PFSK-1 (cell line): ENCODE measurements around the gene HNRNPH3.

Experiments
- FOXP2 ChIP-seq: optimal IDR thresholded peaks from 2 replicates; pipeline ENCODE3; 2011; ENCODE audit warnings: borderline replicate concordance, control low read depth, inconsistent platforms; ENCODE audit not compliant: insufficient read depth; ENCODE audit errors: extremely low read length, extremely low read depth
- POLR2AphosphoS5 ChIP-seq: IDR thresholded peaks from 2 replicates; pipeline ENCODE4 v1.6.1; 2012; ENCODE audit warnings: low read depth, mild to moderate bottlenecking, control low read depth, low read length, moderate library complexity
- SIN3A ChIP-seq: IDR thresholded peaks from 2 replicates; pipeline ENCODE4 v1.6.1; 2012; ENCODE audit warnings: mild to moderate bottlenecking, low read length, moderate library complexity, borderline replicate concordance; ENCODE audit not compliant: insufficient read depth
- TAF1 ChIP-seq: IDR thresholded peaks from 2 replicates; pipeline ENCODE4 v1.6.1; 2012; ENCODE audit warnings: low read length, control low read depth, borderline replicate concordance; ENCODE audit not compliant: insufficient read depth
- TF ChIP-seq, protein P1 (sequence below), 2 experiments: IDR thresholded peaks; 2 replicates each; pipeline versions ENCODE4 v1.6.1 to v1.8.0; 2011 to 2012; ENCODE audit warnings: low read depth in 2 of 2, low read length in 2 of 2, control low read depth in 1 of 2, inconsistent platforms in 1 of 2, mild to moderate bottlenecking in 1 of 2, moderate library complexity in 1 of 2; ENCODE audit not compliant: insufficient read depth in 1 of 2

The HNRNPH3 gene

DNA sequence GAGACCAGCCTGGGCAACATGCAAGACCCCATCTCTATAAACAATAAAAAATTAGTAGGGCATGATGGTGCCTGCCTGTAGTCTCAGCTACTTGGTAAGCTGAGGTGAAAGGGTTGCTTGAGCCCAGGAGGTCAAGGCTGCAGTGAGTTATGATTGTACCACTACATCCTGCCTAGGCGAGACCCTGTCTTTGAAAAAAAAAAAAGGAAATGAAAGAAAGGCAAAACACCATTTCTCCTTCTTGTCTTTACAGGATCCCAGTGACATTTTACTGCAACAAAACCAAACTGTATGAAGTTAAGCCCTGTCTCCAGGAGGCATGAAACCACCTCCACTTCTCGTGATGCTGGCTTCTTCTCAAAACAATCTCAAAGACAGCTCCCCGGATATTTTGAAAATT is 30.7 kb downstream of the HNRNPH3 start:
- TF ChIP-seq TAF1: no peak
- TF ChIP-seq FOXP2: no peak
- TF ChIP-seq, protein P1, sequence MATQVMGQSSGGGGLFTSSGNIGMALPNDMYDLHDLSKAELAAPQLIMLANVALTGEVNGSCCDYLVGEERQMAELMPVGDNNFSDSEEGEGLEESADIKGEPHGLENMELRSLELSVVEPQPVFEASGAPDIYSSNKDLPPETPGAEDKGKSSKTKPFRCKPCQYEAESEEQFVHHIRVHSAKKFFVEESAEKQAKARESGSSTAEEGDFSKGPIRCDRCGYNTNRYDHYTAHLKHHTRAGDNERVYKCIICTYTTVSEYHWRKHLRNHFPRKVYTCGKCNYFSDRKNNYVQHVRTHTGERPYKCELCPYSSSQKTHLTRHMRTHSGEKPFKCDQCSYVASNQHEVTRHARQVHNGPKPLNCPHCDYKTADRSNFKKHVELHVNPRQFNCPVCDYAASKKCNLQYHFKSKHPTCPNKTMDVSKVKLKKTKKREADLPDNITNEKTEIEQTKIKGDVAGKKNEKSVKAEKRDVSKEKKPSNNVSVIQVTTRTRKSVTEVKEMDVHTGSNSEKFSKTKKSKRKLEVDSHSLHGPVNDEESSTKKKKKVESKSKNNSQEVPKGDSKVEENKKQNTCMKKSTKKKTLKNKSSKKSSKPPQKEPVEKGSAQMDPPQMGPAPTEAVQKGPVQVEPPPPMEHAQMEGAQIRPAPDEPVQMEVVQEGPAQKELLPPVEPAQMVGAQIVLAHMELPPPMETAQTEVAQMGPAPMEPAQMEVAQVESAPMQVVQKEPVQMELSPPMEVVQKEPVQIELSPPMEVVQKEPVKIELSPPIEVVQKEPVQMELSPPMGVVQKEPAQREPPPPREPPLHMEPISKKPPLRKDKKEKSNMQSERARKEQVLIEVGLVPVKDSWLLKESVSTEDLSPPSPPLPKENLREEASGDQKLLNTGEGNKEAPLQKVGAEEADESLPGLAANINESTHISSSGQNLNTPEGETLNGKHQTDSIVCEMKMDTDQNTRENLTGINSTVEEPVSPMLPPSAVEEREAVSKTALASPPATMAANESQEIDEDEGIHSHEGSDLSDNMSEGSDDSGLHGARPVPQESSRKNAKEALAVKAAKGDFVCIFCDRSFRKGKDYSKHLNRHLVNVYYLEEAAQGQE (IDR thresholded peaks at IDR 0.05; ENCODE audit: insufficient read depth in 1 of 2, low read depth in 2 of 2, low read length in 2 of 2): no peak
- TF ChIP-seq SIN3A: no peak
- TF ChIP-seq POLR2AphosphoS5: no peak

DNA sequence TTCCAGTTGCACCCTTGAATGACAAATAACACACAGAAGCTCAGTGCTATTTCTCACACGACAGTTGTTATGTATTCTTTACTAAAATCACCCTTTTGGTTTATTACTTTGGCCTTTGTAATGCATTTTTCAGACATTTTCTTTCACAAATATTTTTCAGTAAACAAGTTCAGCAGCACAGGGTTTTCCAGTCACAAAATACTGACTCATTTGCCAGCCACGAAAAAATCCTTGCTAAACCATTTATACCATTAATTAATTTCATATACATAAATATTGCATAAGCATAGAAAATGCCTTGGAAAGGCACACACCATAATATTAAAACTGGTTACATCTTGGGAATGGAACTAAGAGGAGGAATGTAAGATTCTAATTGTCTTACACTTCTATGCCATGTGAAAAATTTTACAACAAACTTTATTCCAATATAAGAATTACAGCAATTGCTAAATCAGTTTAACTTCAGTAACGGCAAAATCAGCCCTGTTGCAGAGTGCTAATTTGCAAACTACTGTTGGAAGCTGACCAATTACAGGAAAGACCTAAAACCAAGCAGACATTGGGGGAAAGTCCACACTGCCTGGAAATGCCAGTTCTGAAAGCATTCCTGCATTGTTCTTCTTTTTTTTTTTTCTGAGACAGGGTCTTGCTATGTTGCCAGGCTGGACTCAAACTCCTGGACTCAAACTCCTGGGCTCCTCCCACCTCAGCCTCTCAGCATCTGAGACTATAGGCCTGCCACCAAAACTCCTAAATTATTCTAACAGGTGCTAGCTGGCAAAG is 32.4 kb downstream of the HNRNPH3 start:
- TF ChIP-seq SIN3A (no peak), TAF1 (no peak), FOXP2 (no peak), POLR2AphosphoS5 (no peak)
- TF ChIP-seq, protein P1 (IDR thresholded peaks at IDR 0.05; ENCODE audit: insufficient read depth in 1 of 2, low read depth in 2 of 2, low read length in 2 of 2): no peak

DNA sequence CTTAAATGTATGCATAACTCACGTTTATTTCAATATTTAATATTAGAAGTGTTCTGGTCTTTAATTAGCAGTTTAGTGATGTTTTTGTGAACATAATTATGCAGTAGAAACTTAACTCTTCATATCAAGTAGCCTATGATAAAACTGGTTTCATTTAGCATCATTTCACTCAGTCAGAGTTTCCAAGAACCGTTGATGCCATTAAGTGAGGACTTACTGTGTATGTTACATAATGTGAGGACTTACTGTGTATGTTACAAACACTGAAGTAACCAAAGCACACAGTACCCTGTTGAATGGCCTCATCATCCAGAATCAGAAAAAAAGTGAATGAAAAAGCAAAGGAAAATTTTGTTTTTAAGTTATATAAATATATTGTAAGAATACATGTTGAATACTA is 33.7 kb downstream of the HNRNPH3 start:
- TF ChIP-seq TAF1: no peak
- TF ChIP-seq FOXP2: no peak
- TF ChIP-seq, protein P1 (IDR thresholded peaks at IDR 0.05; ENCODE audit: insufficient read depth in 1 of 2, low read depth in 2 of 2, low read length in 2 of 2): no peak
- TF ChIP-seq SIN3A: no peak
- TF ChIP-seq POLR2AphosphoS5: no peak

DNA sequence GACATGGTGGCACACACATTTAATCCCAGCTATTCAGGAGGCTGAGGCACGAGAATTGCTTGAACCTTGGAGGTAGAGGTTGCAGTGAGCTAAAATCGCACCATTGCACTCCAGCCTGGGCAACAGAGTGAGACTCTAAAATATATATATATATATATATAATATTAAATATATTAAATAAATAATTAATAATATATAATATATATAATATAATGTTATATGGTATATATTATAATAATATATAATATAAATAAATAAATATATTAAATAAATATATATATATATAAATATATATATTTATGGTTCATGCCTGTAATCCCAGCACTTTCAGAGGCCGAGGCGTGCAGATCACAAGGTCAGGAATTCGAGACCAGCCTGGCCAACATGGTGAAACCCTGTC is 34.7 kb downstream of the HNRNPH3 start:
- no peak for TF ChIP-seq TAF1
- no peak for TF ChIP-seq POLR2AphosphoS5
- no peak for TF ChIP-seq SIN3A
- TF ChIP-seq, protein P1 (IDR thresholded peaks at IDR 0.05; ENCODE audit: insufficient read depth in 1 of 2, low read depth in 2 of 2, low read length in 2 of 2): no peak
- no peak for TF ChIP-seq FOXP2

DNA sequence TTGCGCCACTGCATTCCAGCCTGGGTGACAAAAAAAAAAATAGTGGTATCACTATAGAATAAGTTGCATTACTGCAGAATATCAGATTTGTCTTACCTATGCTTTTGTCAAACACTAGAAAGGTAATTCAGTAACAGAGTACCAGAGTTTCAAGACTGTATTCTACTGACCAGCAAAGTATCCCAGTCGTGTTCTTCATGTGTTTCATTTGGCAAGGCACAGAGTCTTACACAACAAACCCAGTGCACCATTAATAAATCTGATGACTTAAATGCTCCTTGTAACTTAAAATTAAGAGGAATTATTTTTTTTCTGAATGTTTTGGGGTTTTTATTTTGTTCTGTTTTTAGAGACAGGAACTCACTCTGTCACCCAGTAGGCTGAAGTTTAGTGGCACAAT is 35.3 kb downstream of the HNRNPH3 start:
- TF ChIP-seq SIN3A (no peak), TAF1 (no peak), POLR2AphosphoS5 (no peak), FOXP2 (no peak)
- TF ChIP-seq, protein P1 (IDR thresholded peaks at IDR 0.05; ENCODE audit: insufficient read depth in 1 of 2, low read depth in 2 of 2, low read length in 2 of 2): no peak
